B cell (primary cell): ENCODE results near the gene ODAM.

Experiments used
- CTCF ChIP-seq: fragments of 200-600 bp; IDR thresholded peaks from one replicate; pipeline ENCODE4 v1.8.0; 2022; ENCODE audit warnings: antibody characterized with exemption, mild to moderate bottlenecking
- EZH2 ChIP-seq: IDR thresholded peaks from 2 replicates; pipeline ENCODE4 v1.6.1; 2012; ENCODE audit warnings: borderline replicate concordance, low read depth, mild to moderate bottlenecking, moderate library complexity, low read length; ENCODE audit not compliant: insufficient read depth, poor library complexity, severe bottlenecking

- TF ChIP-seq CTCF = no peak
- TF ChIP-seq EZH2 = no peak
Measured at GRCh38 chr4:70196857-70197256, 1.3 kb downstream of the ODAM start.
